SK-N-SH (cell line): ENCODE measurements around the gene CD300H.

Experiments
- EP300 ChIP-seq, 2 experiments: IDR thresholded peaks; 2 replicates each; pipeline versions ENCODE4 v1.4.0 to v1.6.1; 2012; ENCODE audit warnings: borderline replicate concordance in 1 of 2, low read depth in 1 of 2, low read length in 1 of 2
- MXI1 ChIP-seq: IDR thresholded peaks from 2 replicates; pipeline ENCODE4 v1.6.1; 2012; ENCODE audit warnings: mild to moderate bottlenecking, low read depth, low read length, improper control_type of control experiment
- RXRA ChIP-seq: IDR thresholded peaks from 2 replicates; pipeline ENCODE4 v1.4.0; 2012; ENCODE audit warnings: low read depth, mild to moderate bottlenecking, borderline replicate concordance
- SIN3A ChIP-seq: IDR thresholded peaks from 2 replicates; pipeline ENCODE4 v1.6.1; 2012; ENCODE audit warnings: low read depth, mild to moderate bottlenecking, low read length, moderate library complexity, borderline replicate concordance
- TAF1 ChIP-seq: IDR thresholded peaks from 2 replicates; pipeline ENCODE4 v1.6.1; 2012; ENCODE audit warnings: low read depth, mild to moderate bottlenecking, low read length, moderate library complexity, borderline replicate concordance
- TF ChIP-seq, protein P1 (sequence below): fragments of 200-600 bp; sonication (generic); IDR thresholded peaks from 2 replicates; pipeline ENCODE4 v1.6.1; 2017; ENCODE audit warnings: antibody characterized with exemption, mild to moderate bottlenecking, moderate library complexity

- TF ChIP-seq MXI1: no peak
- no peak for TF ChIP-seq SIN3A
- no peak for TF ChIP-seq RXRA
- TF ChIP-seq, protein P1, sequence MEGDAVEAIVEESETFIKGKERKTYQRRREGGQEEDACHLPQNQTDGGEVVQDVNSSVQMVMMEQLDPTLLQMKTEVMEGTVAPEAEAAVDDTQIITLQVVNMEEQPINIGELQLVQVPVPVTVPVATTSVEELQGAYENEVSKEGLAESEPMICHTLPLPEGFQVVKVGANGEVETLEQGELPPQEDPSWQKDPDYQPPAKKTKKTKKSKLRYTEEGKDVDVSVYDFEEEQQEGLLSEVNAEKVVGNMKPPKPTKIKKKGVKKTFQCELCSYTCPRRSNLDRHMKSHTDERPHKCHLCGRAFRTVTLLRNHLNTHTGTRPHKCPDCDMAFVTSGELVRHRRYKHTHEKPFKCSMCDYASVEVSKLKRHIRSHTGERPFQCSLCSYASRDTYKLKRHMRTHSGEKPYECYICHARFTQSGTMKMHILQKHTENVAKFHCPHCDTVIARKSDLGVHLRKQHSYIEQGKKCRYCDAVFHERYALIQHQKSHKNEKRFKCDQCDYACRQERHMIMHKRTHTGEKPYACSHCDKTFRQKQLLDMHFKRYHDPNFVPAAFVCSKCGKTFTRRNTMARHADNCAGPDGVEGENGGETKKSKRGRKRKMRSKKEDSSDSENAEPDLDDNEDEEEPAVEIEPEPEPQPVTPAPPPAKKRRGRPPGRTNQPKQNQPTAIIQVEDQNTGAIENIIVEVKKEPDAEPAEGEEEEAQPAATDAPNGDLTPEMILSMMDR: no peak
- no peak for TF ChIP-seq EP300 (IDR thresholded peaks at IDR 0.05; ENCODE audit: borderline replicate concordance in 1 of 2, low read depth in 1 of 2, low read length in 1 of 2)
- TF ChIP-seq TAF1: no peak
These were observed 36.5 kb downstream of the CD300H start for GRCh38 chr17:74530831-74531150.
